Activated CD4-positive, alpha-beta memory T cell treated with anti-CD3 and anti-CD28 coated beads, Interleukin-2, amount 10 ng/mL, durations not matched to agents 7 days and 5 days (primary cell): ENCODE measurements around the gene YPEL5. TPM values are rescaled to one million over a fixed set of nuclear protein-coding genes. Genes with fewer than 3 reads are reported as not detected.

Experiments used
- CTCF ChIA-PET: fragments of 350-600 bp; sonication (Branson Sonifier 250); formaldehyde crosslinking; loops from one replicate; lab custom pipeline; 2021; ENCODE audit warnings: antibody characterized with exemption, inconsistent platforms; lab: Charles Lee
- POLR2A ChIA-PET: fragments of 350-600 bp; sonication (Branson Sonifier 250); formaldehyde crosslinking; loops from one replicate; lab custom pipeline; 2021; ENCODE audit warnings: antibody characterized with exemption; lab: Charles Lee
- DNase-seq: peaks from one replicate; pipeline ENCODE4 v3.0.0-alpha.2; 2020
- H3K27ac Mint-ChIP-seq: one replicate; pipeline ENCODE4 v1.8.0; 2021; ENCODE audit warnings: mild to moderate bottlenecking, mixed read lengths
- H3K27me3 Mint-ChIP-seq: one replicate; pipeline ENCODE4 v1.8.0; 2021; ENCODE audit warnings: mixed read lengths
- H3K36me3 Mint-ChIP-seq: one replicate; pipeline ENCODE4 v1.8.0; 2021; ENCODE audit warnings: low read depth, mixed read lengths
- H3K4me1 Mint-ChIP-seq: one replicate; pipeline ENCODE4 v1.8.0; 2021; ENCODE audit warnings: mixed read lengths
- H3K4me3 Mint-ChIP-seq: one replicate; pipeline ENCODE4 v1.8.0; 2021; ENCODE audit warnings: mild to moderate bottlenecking, mixed read lengths
- H3K9me3 Mint-ChIP-seq: one replicate; pipeline ENCODE4 v1.8.0; 2021; ENCODE audit warnings: mixed read lengths
- total RNA-seq, 2 experiments: library from RNA; stranded (reverse); gene quantifications; one replicate each; pipeline ENCODE4 v1.2.3, GENCODE V29; 2021

YPEL5 gene
- total RNA-seq, 2 experiments from 2014 or later, result 51.2 to 52.9 TPM

DNA sequence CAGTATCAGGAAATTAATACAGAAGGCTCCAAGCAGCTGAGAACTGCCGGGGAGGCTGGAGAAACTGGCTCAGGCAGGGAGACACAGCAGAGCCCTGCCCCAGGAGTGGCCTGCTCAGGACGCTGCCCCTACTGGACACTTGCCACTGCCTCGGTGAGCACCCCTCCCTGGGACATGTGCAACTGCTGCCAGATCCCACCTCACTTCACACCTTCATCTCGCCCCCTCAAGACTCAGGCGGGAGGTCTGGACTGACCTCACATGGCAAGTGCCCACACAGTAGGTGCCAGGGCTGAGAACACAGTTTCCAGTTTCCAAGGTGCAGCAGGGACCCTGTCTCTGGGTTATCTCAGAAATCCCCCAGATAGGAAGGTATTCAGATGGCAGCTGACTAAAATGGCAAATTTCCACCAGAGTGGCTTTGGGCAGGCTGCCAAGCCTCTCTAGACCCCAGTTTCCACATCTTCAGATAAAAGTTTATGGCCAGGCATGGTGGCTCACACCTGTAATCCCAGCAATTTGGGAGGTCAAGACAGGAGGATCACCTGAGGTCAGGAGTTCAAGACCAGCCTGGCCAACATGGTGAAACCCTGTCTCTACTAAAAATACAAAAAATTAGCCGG is 50.9 kb downstream of the YPEL5 start:
- Mint-ChIP-seq H3K27me3 (no peaks in the 10 kb centered on the region), H3K27ac (no peak overlapping the region), H3K4me3 (no peak overlapping the region), H3K36me3 (no peaks in the 10 kb centered on the region), H3K4me1 (no peaks in the 10 kb centered on the region), H3K9me3 (no peaks in the 10 kb centered on the region)
- CTCF ChIA-PET, result no interaction called here
- POLR2A ChIA-PET, result no interaction called here
- no peak for DNase-seq

DNA sequence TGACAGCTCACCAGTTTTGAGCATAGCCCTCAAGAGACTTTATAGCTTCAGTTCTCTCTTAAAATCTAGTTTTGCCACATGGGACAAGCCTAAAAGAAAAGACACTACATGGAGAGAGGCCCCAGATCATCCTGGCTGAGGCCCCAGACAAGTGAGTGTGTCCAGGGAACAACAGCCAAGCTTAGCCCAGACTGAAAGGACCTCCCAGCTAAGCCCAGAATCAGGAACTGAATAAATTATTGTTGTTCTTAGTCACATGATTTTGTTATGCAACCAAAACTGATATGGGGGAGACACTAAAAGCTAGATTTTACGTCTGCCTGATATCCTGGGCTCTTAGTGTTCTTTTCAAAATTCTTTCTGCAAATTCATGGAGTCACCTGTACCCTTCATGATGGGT is 55.2 kb downstream of the YPEL5 start:
- DNase-seq, result no peak
- ChIA-PET CTCF (interaction anchor here (1.0 to 1.8 kb wide), 3 partner anchors 37 to 510 kb away, joined by 4 to 9 read pairs (median 7); no protein-coding TSS in a partner anchor), POLR2A (no interaction called here)
- H3K27ac Mint-ChIP-seq, result no peak overlapping the region
- H3K36me3 Mint-ChIP-seq, result no peaks in the 10 kb centered on the region
- H3K27me3 Mint-ChIP-seq, result no peaks in the 10 kb centered on the region
- H3K4me1 Mint-ChIP-seq, result no peaks in the 10 kb centered on the region
- H3K9me3 Mint-ChIP-seq, result no peaks in the 10 kb centered on the region
- no peak overlapping the region for H3K4me3 Mint-ChIP-seq

DNA sequence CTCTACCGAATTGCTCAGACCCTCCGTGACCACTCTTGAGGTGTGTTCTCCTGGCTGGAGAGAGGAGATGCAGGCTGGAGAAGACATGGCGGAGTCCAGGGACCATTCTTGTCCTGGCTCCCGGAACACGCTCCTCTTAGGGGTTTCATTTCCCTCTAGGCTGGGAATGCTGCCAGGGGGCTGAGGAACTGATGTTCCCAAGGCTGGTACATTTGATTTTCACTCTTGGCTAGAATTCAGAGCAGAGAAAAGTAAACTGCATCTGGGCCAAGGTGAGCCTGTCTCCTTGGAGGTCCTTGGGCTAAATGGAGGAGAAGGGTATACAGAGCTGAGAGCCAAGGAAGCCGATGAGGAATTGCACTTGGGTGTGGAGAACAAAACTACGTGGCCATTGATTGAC is 56.3 kb downstream of the YPEL5 start:
- Mint-ChIP-seq H3K4me3 (no peak overlapping the region), H3K9me3 (no peaks in the 10 kb centered on the region), H3K27ac (no peak overlapping the region), H3K36me3 (no peaks in the 10 kb centered on the region), H3K27me3 (no peaks in the 10 kb centered on the region), H3K4me1 (no peaks in the 10 kb centered on the region)
- POLR2A ChIA-PET, result no interaction called here
- CTCF ChIA-PET, result interaction anchor here (7.0 kb wide), 1 partner anchor 508 kb away, joined by 128 read pairs; no protein-coding TSS in a partner anchor
- DNase-seq, result no peak

DNA sequence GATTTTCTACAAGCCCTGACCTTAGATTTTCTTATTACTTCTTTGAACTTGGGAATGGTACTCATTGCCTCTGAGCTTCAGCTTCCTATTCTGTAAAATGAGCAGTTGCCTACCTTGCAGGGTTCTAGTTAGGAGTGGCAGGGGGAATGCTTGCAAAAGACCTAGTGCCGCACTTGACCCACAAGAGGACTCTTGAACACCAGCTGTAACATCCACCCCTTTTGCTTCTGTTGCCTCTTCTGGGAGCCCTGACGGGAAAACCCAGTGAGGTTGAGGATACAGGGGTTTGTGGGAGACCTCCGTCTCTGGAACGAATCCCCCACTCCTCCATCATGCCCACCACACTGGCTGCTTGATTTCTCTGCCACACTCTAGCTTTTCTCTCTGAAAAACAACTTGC is 57.5 kb downstream of the YPEL5 start:
- Mint-ChIP-seq H3K27ac (no peak overlapping the region), H3K27me3 (no peaks in the 10 kb centered on the region), H3K9me3 (no peaks in the 10 kb centered on the region), H3K4me3 (no peak overlapping the region), H3K36me3 (no peaks in the 10 kb centered on the region), H3K4me1 (peaks cover 10% of the 10 kb centered on the region)
- ChIA-PET POLR2A (no interaction called here), CTCF (interaction anchor here (0.6 to 7.0 kb wide), 3 partner anchors 39 to 753 kb away, joined by 3 to 128 read pairs (median 6); no protein-coding TSS in a partner anchor)
- DNase-seq, result no peak

DNA sequence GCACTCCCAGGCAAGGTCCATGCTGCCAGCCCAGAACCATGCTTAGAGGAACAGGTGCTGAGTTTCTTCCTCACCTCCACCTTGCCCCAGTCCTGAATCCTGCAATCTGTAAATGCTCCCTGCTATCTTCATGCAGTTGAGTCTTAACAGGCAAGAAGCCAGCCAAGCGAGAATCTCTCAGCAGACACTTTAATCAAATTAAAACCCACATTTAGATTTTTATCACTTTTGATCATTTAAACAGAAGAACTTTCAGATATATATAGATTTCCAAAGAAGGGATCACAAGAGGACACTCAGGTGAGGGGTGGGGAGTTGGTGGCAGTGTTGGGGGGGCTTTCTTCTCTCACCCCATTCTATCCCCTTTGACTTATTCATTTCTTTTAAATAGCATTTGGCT is 58.6 kb downstream of the YPEL5 start:
- Mint-ChIP-seq H3K27ac (no peak overlapping the region), H3K36me3 (no peaks in the 10 kb centered on the region), H3K27me3 (no peaks in the 10 kb centered on the region), H3K9me3 (no peaks in the 10 kb centered on the region), H3K4me1 (peaks cover 16% of the 10 kb centered on the region), H3K4me3 (no peak overlapping the region)
- CTCF ChIA-PET, result interaction anchor here (0.5 to 7.0 kb wide), 2 partner anchors 100 to 506 kb away, joined by 3 to 128 read pairs; no protein-coding TSS in a partner anchor
- no peak for DNase-seq
- POLR2A ChIA-PET, result no interaction called here

DNA sequence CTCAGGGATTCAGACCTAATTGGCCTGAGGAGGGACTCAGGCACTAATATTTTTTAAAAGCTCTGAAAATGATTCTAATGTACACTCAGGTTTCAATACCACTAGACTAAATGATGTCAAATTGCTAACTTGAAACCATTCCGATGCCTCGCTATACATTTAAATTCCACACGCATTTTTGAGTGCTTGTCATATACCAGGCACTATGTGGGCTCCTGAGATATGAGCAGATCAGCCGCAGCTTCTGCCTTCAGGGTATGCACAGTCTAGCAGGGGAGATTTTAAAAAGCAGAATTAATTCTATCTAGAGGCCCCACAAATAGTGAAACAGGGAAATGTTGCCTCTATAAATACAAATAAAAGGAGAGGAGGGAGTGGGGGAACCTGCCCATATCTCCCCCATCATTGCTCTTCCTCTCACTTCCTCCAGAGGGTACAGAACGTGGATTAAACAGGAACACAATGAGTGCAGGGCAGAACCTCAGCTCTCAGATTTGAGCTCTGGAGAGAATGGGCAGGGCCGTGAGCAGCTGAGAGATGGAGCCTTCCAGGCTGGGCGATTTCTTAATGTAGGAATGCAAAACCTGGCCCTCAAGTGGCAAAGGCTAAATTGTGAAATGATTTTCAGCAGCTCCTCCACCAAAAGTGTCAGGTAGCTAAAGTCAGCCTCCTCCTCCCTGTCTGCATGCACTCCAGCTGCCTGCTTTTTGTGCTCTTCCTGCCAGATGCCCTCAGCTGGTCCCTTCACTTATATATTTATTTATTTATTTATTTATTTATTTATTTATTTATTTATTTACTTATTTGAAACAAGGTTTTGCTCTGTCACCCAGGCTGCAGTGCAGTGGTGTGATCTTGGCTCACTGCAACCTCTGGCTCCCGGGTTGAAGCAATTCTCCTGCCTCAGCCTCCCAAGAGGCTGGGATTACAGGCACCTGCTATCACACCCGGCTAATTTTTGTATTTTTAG is 59.9 kb downstream of the YPEL5 start:
- peaks cover 16% of the 10 kb centered on the region for H3K4me1 Mint-ChIP-seq
- no peak overlapping the region for H3K27ac Mint-ChIP-seq
- H3K4me3 Mint-ChIP-seq, result no peak overlapping the region
- no peak for DNase-seq
- H3K9me3 Mint-ChIP-seq, result no peaks in the 10 kb centered on the region
- H3K27me3 Mint-ChIP-seq, result no peaks in the 10 kb centered on the region
- POLR2A ChIA-PET, result no interaction called here
- CTCF ChIA-PET, result interaction anchor here (1.2 to 7.0 kb wide), 9 partner anchors 15 to 505 kb away, joined by 3 to 128 read pairs (median 7); no protein-coding TSS in a partner anchor
- no peaks in the 10 kb centered on the region for H3K36me3 Mint-ChIP-seq

DNA sequence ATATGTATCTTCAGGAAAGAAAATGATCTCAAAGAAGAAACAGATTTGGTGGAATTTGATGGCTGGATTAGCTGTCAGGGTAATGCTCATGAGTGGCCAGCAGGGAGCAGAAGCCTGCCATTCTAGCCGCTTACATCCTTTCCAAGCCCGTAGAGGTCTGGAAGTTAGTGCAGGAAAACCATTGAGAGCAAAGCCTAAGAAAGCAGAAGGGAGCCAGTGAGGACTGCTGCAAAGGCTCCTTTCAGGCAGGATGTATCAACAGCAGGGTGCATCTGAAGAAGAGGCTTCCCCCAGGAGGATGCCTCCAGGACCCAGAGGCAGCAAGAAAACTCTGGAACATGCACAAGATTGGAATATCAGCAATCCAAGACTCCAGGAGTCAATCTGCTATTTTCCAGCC is 61.6 kb downstream of the YPEL5 start:
- CTCF ChIA-PET, result interaction anchor here (0.7 to 7.0 kb wide), 35 partner anchors 12 to 885 kb away, joined by 3 to 128 read pairs (median 5); partner anchors contain the start of gene LCLAT1
- H3K36me3 Mint-ChIP-seq, result no peaks in the 10 kb centered on the region
- H3K4me1 Mint-ChIP-seq, result peaks cover 16% of the 10 kb centered on the region
- H3K27me3 Mint-ChIP-seq, result no peaks in the 10 kb centered on the region
- H3K9me3 Mint-ChIP-seq, result no peaks in the 10 kb centered on the region
- no peak overlapping the region for H3K27ac Mint-ChIP-seq
- DNase-seq, result peak; percentile 41
- POLR2A ChIA-PET, result interaction anchor here (1.3 to 1.9 kb wide), 5 partner anchors 18 to 502 kb away, joined by 3 to 11 read pairs (median 4); no protein-coding TSS in a partner anchor
- H3K4me3 Mint-ChIP-seq, result no peak overlapping the region

DNA sequence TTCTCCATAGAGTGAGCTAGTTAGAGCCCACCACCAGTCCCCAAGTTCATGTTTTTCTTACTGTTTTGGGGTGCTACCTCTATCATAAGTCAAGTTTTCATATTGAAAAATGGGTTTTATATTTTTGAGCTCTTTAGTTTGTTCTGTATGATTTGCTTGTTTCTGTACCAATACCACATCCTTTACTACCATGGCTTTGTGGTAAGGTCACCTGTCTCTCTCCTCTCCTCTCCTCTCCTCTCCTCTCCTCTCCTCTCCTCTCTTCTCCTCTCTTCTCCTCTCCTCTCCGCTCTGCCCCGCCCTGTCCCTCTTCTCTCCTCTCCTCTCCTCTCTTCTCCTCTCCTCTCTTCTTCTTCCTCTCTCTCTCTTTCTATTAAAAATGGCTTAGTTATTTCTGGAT is 62.4 kb downstream of the YPEL5 start:
- ChIA-PET CTCF (interaction anchor here (0.6 to 7.0 kb wide), 30 partner anchors 12 to 1887 kb away, joined by 3 to 128 read pairs (median 6); partner anchors contain the start of gene LCLAT1), POLR2A (interaction anchor here (0.7 to 1.9 kb wide), 7 partner anchors 18 to 502 kb away, joined by 3 to 11 read pairs (median 4); no protein-coding TSS in a partner anchor)
- DNase-seq, result no peak
- Mint-ChIP-seq H3K9me3 (no peaks in the 10 kb centered on the region), H3K4me1 (peaks cover 16% of the 10 kb centered on the region), H3K27me3 (no peaks in the 10 kb centered on the region), H3K27ac (no peak overlapping the region), H3K36me3 (no peaks in the 10 kb centered on the region), H3K4me3 (no peak overlapping the region)

Other genes with a start within 250 kb of the YPEL5 start
- gene ALK, start 225.4 kb upstream of the YPEL5 start, total RNA-seq, result not detected
- gene LBH, start 84.5 kb downstream of the YPEL5 start, total RNA-seq, result 100 to 1,000 TPM; 105 to 110 TPM